ENCODE results near the gene TBX15. TPM values are rescaled to one million over a fixed set of nuclear protein-coding genes. Genes with fewer than 3 reads are reported as not detected.

The TBX15 gene
- total RNA-seq, result 44.7 and 48.4 TPM in 2 replicates
- polyA plus RNA-seq (2012), result 18.1 TPM

DNA sequence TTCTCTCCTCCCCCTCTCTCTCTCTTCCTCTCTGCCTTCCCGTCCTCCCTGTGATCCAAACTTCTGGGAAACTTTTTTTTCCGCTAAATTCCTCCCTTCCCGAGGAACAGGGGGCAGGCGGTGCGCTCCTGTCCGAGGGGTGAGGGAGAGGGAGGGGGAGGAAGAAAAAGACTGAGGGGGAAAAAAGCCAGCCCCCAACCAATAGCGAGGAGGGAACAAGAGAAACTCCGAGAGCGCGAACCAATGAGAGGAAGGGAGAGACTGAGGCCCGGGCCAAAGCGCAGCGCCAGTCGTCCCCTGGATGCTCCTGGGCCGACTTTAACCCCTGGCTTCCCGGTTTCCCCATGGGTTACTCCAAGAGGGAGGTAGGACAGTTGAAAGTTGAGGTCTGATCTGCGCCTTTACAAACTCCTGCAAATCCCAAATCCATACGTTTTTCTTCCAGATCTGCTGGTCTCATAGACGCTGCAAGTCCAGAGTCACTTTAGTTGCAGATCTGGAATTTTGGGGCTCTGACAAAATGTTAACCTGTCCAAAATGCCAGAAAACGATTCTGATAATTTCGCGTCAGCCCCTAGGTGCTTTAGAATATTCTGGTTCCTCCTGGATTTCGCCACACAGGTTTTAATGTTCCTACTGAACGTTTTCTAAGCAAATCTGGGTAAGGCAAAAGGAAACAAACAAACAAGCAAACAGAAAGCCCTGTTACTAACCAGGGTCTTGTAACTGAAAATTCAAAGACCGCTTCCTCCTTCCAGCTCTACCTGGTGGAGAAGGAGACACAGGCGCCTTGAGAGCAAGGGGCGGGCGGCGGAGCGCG, at the start of gene TBX15:
Gene TBX15 (minus strand): TSS at position 158 of the 820 bp plus-strand sequence. CDS start 548 bp downstream, outside the sequence.
- no peak for DNase-seq (ENCODE audit: low read depth)

DNA sequence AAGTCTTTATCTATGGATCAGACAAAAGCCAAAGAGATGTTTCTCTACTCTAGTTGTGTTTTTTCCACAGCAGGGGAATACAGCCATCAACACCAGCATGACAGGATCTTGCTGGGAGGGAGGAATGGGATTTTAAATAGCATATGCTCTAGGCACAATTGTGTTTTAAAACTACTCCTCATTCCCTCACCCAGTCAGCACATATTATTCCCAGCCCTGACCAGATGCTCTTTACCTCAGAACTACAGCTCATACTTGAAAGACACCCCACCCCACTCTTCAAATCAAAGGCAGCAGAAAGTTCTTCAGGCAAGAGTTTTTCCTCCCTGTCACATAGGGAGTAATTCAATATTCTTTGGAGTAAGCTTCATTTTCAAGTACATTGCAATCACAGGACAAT, 46.2 kb upstream of the TBX15 start:
- no peak for DNase-seq (ENCODE audit: low read depth)

DNA sequence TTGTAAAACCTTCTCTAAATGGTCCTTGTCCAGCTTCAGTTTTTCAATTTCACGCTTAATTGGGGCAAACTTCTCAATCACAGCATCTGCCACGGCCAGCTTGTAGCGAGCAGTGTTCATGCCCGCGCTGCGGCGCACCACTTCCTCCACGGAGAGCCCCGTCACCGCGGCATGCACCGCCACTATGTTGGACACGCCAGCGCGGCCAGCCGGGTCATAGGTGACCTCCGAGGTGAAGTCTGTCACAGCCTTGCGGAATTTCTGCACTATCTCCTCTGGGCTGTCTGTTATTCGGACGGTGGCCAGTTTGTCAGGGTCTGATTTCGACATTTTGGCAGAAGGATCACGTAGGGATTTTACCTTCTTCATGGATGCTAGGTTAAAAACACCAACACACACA, 44.8 kb upstream of the TBX15 start:
- DNase-seq (ENCODE audit: low read depth), result no peak

DNA sequence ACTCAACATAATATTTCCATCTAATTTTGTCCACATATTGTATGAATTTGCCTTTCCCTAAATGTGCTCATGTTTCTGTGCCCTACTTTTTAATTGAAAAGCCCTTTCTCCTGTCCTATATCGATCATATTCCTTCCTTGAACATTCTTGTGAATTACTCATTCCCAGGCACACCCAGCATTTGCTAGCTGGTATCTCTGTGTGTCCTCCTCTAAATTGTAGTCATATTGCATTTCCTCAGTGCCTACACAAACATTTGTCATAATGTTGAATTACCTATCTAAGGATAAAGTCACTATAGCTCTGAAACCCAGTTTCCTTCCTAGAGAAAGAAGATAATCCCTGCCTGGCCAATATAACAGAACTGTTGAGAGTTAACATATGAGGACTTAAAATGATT, 39.6 kb upstream of the TBX15 start:
- no peak for DNase-seq (ENCODE audit: low read depth)

DNA sequence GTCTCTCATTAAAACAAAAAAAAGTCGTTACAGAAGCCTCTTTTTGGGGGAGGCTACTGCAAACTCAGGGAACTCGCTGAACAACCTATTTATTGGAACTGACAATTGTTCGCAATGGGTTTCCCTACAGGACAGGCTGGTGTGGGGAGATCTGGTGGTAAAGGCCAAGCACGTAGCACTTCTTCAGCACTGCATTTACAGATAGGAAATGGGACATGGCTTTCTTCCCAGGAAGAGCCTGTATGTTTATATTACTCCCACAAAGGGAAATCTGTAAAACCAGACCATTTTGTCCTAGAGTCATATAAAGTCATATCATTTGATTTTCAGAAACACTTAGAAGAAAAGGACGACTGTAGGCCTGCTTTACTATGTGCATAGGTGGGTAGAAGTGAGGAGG, 38.8 kb upstream of the TBX15 start:
- DNase-seq (ENCODE audit: low read depth), result no peak

DNA sequence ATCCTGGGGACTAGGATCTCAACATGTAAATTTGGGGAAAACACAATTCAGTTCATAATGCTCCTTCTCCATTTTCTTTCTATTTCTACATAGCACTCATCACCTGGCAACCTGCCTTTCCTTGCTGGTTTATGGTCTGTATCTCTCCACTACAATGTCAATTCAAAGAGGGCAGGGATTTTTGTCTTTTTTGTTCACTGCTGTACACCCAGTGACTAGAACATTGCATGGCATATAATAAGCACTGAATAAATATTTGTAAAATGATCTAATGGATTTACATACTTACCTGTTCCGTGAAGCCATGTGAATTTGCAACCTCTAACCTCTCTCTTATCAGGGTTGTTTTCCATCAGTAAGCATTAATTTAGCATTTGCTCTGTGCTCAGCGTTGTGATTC, 27.4 kb upstream of the TBX15 start:
- no peak for DNase-seq (ENCODE audit: low read depth)

DNA sequence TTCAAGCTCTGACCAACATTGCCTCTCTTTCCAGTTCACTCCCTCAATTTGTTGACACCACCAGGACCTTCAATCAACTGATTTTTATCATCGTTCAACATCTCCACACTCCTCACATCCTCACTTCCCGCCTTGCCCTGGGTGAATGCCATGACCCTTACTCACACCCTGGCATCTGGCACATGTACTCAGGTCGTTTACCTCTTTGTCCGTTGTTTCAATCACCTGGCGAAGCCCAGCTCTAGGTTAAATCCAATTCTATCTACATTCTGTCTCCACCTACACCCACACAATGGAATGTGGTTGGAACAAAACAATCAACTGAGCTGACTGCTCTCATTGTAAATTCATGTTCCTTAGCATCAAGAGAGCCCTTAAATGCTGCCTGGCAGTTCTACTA, 24.2 kb upstream of the TBX15 start:
- no peak for DNase-seq (ENCODE audit: low read depth)

DNA sequence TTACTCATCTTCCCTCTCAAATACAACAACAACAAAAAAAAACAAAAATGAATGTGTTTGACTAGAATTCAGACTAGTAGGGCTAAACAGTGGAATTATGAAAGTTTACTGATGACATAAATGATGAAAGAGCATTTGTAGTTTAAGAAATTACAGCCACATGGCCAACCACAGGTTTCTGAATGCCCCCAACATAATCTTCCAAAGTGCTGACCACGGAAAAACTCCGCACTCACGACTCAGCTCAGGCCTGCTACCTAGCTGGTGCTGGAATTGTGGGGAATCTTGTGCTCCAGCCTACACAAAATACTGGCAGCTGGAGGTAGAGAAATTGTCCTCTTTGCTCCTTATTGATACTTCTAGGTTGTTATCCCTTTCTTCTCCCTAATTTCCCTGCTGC, 23.6 kb upstream of the TBX15 start:
- DNase-seq (ENCODE audit: low read depth), result no peak

DNA sequence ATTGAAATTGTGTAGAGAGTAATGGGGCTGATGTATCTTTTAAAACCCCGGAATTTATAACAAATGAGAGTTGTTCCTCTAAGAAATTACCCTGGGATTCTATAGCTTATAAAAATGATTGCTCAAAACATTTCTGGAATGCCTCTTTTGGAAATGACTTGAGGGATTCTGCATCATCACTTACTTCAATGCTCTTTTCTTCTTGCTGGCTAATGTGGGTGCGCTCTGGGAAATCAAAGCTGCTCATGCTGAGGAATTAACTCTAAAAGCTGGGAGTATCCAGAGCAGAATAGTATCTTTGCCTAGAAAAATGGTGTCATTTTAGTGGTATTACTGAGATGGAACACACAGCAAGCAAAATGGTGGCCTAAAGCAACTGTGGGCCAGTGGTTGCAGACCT, 23.0 kb upstream of the TBX15 start:
- DNase-seq (ENCODE audit: low read depth), result no peak

DNA sequence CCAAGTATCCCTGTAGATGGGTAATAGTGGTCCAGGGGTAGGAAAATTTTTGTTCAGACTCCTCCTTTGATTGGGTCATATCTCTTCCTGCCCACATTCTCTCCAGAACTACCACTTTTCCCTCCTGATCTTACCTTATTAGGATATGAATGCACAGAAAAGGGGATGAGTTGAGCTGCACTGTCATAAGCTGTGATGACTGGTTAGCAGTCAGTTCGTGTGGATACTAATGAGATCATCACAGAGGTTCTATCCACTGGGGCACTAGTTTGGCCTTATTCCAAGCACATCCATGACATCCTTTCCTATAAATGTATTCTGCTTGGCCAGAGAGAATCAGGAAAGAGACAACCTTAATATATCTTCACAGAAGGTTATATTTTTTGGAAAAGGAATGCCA, 22.1 kb upstream of the TBX15 start:
- no peak for DNase-seq (ENCODE audit: low read depth)

DNA sequence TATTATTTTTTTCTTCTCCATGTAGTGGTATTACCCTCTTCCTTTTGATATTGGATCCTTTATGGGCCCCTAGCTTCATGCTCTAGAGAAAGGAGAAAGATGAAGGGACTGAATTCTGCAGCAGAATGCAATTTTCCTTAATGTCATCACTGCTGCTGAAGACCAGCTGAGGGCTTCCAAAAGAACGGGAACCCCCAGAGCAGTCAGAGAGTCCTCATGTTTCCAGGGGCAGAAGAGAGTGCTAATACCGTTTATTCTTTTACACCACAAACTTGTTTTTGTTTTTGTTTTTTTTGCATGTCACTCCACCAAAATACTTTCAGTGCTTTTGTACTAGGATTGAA, 21.1 kb upstream of the TBX15 start:
- no peak for DNase-seq (ENCODE audit: low read depth)

DNA sequence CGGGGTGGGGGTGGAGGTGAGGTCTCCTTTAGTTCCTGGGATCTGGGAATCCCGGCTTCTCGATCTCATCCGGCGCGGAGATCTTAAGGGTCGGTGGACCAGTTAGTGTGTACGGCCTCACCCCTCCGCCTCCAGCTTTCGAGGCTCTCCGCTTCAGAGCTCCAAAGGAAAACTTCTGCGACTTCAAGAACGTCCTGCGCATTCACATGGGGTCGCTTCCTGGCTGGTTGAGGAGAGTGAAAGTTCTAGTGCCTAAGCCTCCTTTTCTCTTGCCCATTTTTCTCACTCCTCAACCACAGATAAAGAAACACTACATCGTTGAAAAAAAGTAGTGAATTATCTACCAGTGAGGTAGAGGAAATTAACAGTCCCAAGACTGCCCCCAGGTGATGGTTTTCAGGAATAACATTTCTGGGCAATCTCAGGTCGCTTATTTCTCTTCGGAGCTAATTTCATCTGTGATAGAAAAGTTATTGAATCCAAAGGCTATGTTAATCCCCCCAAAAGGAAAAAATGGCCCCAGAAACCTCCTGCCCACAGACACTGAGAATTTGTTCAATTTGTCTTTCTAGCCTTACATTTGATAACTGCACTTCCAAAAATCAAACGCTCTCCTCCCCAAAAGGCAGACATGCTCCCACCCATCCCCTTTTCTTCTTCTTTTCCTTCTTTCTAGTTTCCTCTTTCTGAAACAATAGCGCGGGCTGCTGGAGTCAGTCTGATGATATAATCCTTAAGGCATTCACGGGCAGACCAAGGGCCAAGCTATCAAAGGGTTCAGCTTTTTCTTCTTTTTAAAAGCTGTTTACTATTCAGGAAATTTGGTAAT, 20.6 kb upstream of the TBX15 start:
- peak; percentile 68 for DNase-seq (ENCODE audit: low read depth)

DNA sequence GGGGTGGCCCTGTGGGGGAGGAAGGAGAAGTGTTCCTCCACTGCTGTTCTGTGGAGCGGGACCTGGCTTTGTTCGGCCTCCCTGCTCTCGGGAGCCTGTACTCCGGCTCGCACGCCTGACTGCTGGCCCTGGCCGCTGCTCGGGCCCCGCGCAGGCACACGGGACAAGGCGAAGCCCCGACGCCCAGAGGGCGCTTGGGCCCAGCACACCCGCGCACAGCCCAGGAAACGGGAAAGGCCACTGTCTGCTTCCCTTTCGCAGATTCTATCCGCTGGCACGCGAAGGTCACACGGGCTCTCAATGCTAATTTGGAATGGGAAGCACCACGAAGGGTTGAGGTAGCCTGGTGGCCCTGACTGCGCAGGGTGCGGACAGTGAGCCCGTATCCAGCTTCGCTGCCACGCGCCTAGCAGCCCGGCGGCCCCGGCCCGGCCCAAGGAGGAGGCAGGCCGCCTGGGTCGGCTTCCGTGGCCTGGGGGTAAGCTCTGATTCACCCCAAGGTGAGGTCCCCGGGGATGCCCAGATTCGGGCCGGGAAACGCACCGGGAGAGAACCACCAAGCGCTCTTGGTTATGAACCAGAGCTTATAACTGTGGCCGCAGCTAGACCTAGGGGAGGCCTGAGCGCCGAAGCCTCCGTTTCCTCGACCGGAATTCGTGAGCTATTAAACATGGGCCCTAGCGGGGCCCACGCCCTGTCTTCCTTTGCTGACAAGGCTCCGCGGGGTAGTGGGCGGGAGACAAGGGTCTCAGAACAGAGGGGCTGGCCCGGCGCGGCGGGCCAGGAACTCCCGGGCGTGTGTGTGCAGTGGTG, 19.7 kb upstream of the TBX15 start:
- DNase-seq (ENCODE audit: low read depth), result no peak

DNA sequence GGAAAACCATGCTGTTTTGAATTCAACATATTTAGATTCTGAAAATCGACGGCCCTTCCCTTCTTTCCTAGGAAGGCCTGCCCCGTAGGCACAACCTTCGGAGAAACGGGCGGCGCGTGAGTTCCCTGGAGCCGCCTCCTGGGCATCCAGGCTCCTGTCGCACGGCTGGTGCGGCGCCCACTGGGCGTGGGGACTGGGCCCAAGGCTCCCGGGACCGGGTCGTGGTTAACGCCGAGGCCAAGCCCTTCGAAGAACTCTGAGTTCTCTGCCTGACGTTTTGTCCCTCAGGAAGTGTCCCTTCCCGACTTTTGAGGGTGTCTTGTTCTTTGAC, 19.2 kb upstream of the TBX15 start:
- no peak for DNase-seq (ENCODE audit: low read depth)

DNA sequence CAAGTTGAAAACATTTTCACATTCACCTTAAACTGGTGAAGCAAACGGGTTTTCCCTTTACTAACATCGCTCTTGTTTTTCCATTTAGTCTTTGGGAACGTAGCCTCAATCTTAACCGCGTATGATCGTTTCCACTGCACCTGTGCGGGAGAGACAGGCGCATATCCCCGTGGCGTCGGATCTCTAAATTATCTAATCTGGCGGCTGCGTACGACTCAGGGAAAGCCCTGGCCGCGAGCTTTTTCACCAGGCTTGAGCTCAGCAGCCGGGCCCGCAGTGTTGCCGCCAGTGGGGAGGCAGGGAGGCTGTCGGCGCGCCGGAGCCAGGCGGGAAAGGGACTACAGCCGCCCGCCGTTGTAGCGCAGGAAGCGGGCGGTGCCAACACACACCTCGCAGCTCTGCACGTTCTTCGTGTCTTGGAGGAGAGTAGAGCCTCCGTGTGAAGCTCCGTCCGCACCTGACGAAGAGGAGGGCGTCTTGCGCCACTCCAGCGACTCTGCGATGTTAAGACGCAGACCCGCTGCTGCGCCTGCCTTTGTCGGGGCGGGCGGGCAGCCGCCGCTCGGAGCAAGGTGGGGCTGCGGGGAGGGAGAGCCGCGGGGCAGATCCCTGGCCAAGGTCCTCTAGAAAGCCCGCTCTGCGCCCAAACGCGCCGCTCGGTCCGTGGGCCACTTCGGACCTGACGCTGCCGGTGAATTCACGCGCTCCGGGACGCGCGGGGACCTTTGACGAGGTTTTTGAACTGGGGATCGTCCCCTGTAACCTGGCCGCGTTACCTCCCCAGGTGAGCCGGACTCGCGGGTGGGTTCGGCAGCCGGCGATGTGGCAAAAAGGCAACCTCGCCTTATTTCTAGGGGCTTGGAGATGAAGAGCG, 18.5 kb upstream of the TBX15 start:
- no peak for DNase-seq (ENCODE audit: low read depth)

DNA sequence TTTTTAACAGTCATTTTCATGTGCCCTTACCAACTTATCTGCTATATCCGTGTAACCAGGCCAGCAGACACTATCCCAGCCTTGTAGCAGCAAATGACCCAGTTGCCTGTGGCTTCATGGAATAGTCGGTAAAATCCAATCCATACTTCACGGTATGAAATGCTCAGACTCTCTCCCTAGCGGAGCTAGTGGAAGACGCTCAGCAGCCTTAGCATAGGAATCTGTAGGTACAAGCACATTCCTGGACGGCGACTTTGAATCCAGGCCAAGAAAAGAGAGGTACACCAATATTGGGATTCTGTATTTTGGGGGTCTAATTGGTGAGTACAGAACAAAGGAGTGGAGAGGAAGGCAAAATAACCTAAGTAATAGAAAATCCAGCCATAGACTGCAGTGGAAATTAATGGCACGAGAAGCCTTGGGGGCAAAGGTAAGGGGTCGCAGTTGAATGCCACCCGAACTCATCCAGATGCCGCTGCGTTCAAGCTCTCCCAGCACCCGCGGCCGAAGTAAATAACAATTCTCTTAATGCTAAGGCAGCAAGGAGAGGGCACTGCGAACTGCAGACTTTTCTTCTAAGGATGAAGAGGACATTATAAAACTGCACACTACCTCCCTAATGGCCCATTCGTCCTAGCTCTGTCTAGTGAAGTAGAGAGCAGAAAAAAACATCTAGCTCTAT, 17.7 kb upstream of the TBX15 start:
- no peak for DNase-seq (ENCODE audit: low read depth)

DNA sequence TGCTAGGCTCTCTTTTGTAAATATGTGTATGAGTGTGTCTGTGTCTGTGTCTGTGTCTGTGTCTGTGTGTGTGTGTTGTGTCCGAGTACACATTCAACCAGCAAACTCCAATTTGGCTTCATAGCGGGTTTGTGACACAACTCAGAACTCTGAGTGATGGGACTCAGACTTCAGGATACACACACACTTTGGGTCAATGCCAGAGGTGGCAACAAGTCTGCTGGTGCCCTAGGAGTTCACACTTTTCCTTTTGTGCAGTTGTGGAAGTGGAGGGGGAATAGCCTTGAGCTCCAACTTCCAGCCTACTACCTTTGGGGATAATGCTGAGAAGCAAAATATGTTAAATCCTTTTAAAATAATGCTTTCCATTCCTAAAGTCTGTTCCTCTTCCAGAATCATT, 16.6 kb upstream of the TBX15 start:
- no peak for DNase-seq (ENCODE audit: low read depth)

DNA sequence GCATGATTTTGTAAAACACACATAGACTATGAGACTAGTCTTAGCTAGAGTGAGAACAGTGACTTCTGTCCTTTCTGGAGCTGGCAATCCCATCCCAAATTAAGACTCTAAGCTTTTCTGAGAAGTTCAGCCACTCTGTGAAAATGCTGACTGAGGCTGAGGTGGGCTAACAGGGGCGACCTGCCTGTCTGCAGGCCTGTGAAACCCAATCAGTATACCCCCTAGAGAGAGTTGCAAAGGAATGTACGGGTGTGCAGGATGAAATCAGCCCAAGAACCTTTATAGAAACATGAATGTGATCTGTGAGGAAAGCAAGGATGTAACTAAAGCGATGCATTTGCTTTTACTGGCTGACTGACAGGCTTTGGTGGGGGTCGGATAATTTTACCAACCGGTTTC, 16.0 kb upstream of the TBX15 start:
- no peak for DNase-seq (ENCODE audit: low read depth)

DNA sequence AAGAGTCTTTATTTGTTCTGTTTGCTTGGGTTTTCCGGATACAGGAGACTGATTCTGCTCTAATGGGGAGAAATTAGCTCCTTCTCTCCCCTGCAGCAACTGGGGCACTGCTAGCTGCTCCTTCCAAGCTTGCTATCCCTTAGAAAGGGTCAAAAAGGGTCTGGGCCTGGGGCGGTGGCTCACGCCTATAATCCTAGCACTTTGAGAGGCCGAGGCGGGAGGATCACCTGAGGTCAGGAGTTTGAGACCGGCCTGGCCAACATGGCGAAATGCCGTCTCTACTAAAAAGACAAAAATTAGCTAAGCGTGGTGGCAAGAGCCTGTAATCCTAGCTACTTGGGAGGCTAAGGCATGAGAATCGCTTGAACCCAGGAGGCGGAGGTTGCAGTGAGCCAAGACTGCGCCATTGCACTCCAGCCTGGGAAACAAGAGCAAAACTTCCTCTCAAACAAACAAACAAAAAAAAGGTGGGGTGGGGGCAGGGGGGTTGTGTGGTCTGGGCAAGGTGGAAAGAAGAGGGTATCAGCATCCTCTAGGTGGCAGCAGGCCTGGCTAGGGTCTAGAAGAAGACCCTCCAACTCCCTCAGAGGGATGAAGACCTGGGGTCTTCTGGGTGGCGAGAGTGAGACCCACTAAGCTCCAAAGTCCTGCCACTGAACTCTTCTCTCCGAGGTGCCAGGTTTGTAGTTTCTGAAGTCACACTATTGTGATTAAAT, 15.4 kb upstream of the TBX15 start:
- DNase-seq (ENCODE audit: low read depth), result no peak

All from myocyte (in vitro differentiated cells).